AG09309 (cell line): Measurements from ENCODE around the gene MOB3B.

Source experiments
- DNase-seq: peaks from one replicate; pipeline ENCODE4 v3.0.0-alpha.2; 2010; ENCODE audit warnings: low read depth
- H3K4me3 ChIP-seq: 2 replicates; pipeline ENCODE4 v1.5.1; 2011; ENCODE audit warnings: mild to moderate bottlenecking, low read depth, low read length, moderate library complexity; ENCODE audit not compliant: control insufficient read depth
- CTCF ChIP-seq: IDR thresholded peaks from 2 replicates; pipeline ENCODE4 v1.5.1; 2011; ENCODE audit warnings: mild to moderate bottlenecking, low read depth, low read length, inconsistent platforms; ENCODE audit not compliant: insufficient read depth, control insufficient read depth; ENCODE audit errors: missing control alignments

Gene MOB3B

GRCh38 chr9:27344776-27345175, 184.8 kb downstream of the MOB3B start:
- H3K4me3 ChIP-seq: no peak overlapping the region
- no peak for DNase-seq
- TF ChIP-seq CTCF: no peak

GRCh38 chr9:27341545-27342294, 187.9 kb downstream of the MOB3B start:
- TF ChIP-seq CTCF: no peak
- no peak overlapping the region for H3K4me3 ChIP-seq
- no peak for DNase-seq

- H3K4me3 ChIP-seq: no peak overlapping the region
- no peak for DNase-seq
- TF ChIP-seq CTCF: no peak
These were observed 188.6 kb downstream of the MOB3B start for GRCh38 chr9:27340961-27341511.

GRCh38 chr9:27340285-27340674, 189.3 kb downstream of the MOB3B start:
- no peak for DNase-seq
- TF ChIP-seq CTCF: no peak
- H3K4me3 ChIP-seq: no peak overlapping the region

- no peak for DNase-seq
- no peak for TF ChIP-seq CTCF
These were observed 189.8 kb downstream of the MOB3B start for GRCh38 chr9:27339661-27340284.

GRCh38 chr9:27338527-27338903, 191.1 kb downstream of the MOB3B start:
- TF ChIP-seq CTCF: no peak
- H3K4me3 ChIP-seq: no peak overlapping the region
- no peak for DNase-seq

More at GRCh38 chr9:27339661-27340284, 189.8 kb downstream of the MOB3B start:
- H3K4me3 ChIP-seq: no peak overlapping the region
